NCI-H1048 (cell line): ENCODE data around the gene TSHZ2.

ENCODE experiments used
- DNase-seq: peaks from one replicate; lab custom pipeline; 2025; lab: John Stamatoyannopoulos, UW

TSHZ2 gene

DNA sequence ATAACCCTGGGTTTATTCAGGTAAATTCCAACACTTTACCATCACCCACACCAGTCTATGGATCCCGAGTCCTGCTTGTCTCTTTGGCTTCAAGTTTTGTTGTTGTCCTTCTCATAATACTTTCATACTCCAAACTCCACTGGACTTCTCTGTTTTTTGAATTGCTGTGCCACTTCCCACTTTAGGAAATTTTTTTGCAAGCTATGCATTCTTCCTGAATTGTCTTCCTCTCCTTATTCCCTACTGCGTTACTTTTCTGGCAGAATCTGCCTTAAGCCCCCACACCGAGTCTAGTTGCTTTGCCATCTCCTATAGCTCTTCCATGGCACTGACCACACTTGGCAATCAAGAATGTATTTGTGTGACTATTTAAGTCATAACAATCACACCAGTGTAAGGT lies 96.1 kb downstream of the TSHZ2 start:
- DNase-seq, result no peak

DNA sequence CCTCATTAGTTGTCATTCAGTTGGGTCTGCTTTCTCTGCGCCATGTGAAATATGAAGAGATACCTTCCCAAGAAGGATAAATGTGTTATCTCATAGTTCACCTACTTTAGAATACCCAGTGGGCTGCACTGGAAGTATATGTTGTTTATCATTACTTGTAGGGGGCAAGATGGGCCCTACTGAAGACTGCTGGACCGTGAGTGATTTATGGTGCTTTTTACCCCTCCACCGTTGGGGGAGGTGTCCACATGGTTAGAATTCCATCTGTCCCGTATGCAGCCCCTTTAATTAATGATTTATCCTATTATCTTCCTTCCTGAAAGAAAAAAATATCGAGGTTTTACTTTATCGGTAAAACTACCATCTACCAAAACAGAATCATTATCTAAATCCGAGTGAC lies 97.0 kb downstream of the TSHZ2 start:
- no peak for DNase-seq

DNA sequence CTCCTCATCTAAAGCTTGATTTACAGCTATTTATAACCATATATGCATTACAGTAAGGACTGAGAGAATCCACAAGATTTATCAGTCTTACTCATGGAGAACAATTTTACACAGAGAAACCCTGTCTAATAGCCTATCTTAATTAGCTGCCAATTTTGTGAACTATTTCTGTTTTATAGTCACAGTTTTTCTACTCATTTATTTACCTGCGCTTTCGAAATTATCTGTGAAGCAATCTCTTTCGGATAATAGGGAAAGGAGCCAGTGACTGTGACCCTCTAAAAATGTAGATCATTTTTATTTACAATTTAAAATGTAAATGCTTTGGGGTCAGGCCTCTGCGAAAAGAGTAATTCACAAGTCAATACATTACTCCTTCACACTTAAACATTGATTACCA lies 98.1 kb downstream of the TSHZ2 start:
- no peak for DNase-seq

- no peak for DNase-seq
These were observed 98.7 kb downstream of the TSHZ2 start for GRCh38 chr20:53070706-53071392.

DNA sequence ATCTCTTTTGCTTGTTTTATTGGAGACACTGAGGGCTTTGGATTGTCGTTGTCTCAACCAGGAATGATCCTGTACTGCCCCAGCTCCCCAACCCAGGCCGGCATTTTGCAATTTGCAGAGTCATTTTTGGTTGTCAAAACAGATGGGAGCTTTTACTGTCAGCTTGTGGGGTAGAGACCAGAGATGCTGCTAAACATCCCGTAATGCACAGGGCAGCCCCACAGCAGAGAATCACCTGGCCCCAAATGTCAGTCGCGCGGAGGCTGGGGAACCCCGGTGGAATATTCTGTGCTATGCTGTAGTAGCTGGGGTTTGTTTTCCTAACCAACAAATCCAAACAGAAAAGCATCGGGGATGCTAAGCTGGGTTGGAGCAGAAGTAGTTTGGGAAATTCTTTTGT lies 99.7 kb downstream of the TSHZ2 start:
- DNase-seq, result no peak

DNA sequence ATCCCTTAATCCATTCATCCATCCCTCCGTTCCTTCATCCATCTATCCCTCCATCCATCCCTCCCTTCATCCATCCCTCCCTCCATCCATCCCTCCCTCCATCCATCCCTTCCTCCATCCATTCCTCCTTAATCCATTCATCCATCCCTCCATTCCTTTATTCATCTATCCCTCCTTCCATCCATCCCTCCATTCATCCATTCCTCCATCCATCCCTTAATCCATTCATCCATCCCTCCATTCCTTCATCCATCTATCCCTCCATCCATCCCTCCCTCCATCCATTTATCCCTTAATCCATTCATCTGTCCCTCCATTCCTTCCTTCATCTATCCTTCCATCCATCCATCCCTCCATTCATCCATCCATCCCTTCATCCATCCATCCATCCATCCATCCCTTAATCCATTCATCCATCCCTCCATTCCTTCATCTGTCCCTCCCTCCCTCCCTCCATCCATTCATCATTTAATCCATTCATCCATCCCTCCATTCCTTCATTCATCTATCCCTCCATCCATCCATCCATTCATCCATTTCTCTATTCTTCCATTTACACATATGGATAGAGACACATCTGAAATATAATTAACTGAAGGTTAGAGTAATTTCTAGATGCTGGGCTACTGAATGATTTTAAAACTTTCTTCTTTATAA lies 100.9 kb downstream of the TSHZ2 start:
- DNase-seq, result no peak

GRCh38 chr20:53073636-53074415 lies 101.7 kb downstream of the TSHZ2 start:
- no peak for DNase-seq

GRCh38 chr20:53074811-53075314 lies 102.7 kb downstream of the TSHZ2 start:
- no peak for DNase-seq

GRCh38 chr20:53076668-53077067 lies 104.5 kb downstream of the TSHZ2 start:
- DNase-seq, result no peak

DNA sequence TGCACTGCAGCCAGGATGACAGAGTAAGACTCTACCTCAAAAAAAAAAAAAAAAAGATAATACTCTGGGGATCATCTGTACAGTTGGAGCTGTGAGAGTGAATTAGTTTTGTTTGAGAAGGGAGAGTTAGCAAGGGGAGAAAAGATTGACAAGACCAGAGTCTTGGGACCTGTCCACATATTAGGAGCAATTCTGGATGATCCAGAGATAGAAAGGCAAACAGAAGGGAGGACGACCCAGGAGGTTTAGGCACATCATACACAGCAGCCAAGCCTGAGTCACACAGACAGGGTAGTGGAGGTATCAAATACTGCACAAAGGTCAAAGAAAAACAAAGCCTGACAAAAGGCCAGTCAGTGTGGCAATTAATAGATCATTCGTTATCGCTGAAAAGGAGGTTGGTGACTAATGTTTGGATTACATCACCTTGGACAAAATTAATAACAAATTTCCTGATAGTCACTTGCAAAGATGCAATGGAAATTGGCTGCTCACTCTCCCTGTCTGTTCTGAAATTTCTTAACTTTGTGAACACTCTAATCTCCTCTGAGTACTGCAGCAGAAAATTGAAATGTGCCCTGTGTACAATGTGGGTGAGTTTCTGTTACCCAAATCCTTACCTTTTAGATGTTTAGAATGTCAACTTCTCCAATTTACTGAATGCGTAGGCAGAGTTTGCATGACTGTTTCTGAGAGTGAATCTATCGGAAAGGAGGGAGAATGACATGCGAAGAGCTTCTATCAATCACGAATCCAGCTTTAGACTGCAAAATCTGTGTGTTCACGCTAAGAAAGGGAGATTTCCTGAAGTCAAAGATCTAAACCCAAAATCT lies 105.4 kb downstream of the TSHZ2 start:
- DNase-seq, result no peak

- DNase-seq, result no peak
These were observed 106.6 kb downstream of the TSHZ2 start for GRCh38 chr20:53078761-53079160.

GRCh38 chr20:53079261-53079691 lies 107.1 kb downstream of the TSHZ2 start:
- DNase-seq, result no peak

GRCh38 chr20:53079828-53080686 lies 107.9 kb downstream of the TSHZ2 start:
- DNase-seq, result no peak

DNA sequence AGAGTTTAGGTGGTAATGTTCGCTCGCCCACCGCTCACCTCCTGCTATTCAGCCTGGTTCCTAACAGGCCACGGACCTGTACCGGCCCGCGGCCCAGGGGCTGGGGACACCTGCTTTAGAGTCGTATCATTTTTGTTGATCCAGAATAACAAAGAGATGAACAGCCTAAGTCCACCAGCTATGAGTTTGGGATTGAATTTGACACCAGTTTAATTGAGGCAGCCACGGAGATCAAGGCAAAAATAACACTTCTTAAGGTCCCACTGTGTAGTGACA lies 108.5 kb downstream of the TSHZ2 start:
- DNase-seq, result no peak

- DNase-seq, result no peak
These were observed 109.1 kb downstream of the TSHZ2 start for GRCh38 chr20:53080969-53081871.

DNA sequence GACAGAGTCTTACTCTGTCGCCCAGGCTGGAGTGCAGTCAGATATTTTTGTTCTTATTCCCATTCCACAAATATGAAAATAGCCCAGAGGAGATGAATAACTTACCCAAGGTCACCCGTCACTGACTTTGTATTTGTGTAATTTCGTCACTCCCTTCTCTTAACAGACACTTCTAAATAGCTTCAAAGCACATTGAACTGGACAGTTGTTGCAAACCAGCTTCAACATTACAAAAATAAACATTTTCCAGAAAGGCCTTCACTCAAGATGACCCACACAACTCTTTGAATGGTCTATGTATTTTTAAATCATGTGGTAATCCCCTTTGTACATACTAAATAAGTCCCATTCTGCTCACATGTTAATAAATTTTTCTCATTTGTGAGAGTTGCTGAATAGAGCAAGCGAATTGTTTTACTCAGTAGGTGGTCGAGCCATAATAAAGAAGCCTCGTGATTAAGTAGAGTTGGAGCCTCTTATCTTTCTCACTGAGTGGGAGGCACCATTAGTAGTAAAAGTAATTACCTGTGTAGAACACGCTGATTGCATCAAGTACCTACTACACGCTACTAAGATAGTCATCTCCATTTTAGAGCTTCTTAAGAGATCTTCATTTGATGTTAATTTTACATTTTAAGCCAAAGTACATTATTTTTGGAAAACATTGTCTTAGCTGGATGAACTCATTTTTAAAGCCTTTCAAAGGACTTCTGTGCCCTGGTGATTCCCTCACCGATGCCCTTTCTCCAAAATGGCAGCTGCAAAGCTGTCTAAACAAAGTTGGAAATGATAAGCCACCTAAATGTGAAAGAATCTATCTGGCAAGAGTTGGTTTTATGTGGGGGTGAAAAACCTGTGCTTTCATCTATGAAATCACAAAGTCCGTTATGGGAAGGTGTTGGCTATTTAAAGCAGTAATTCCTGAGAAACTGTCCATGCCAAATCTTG lies 110.0 kb downstream of the TSHZ2 start:
- no peak for DNase-seq

DNA sequence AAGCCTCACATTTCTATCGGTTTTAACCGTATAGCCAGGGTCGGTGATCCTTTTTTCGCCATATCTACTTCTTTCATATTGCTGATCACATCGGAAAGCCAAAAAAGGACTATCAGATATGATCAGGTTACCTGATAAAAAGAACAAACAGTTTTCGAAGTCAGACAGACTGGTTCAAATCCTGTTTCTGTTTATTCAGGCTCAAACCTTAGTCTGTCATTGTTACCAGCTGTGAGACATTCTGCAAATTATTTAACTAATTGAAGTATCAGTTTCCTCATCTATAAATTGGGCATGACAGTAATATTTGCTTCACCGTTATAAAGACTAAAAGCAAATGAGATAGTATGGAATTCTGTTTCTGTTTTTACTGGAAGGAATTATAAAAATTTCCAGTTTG lies 111.3 kb downstream of the TSHZ2 start:
- no peak for DNase-seq

DNA sequence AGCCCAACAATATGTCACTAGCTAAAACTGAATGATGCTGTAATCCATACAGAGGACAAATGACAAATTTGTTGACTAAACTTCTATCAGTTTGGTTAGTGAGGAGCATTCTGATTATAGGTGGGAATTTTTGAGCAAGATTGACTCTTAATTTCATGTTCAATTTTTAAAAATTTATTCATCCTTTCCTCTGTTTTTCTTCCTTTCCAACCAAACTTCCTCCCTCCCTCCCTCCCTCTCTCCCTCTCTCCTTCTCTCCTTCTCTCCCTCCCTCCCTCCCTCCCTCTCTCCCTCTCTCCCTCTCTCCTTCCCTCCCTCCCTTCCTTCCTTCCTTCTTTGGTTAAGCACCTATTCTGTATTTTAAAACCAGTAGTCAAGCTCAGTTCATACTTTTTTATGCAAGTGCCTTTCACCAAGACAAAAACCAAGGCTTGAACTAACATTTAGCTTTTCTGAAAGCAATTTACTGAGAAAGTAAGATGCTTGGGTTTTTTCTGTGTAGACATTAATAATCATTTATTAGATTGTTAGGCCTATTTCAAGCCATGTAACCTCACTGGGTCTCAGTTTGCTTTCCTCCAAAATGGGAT lies 112.3 kb downstream of the TSHZ2 start:
- DNase-seq, result no peak

DNA sequence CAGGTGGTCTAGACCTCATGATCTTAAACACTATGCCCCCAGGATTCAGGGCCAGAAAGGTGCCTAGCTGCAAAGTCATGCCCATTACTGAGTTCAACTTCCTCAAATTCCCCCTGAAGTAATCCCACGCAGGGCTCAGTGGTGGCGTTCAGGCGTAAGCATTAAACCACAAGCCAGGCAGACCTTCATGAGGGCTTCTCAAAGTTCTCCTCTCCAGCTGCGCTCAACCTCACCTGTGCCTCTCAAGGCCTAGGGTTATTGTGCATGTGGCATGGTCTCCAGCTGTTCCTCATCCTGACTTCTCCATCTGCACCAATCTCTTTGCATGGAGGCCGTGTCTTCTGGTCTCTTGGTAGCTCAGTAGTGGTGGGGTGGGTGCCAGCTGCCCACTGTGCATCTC lies 113.6 kb downstream of the TSHZ2 start:
- no peak for DNase-seq
